DMS53 treated with DMSO at 0.1 percent for 48 hours (cell line): ENCODE data around the gene AKR1C1.
"Not testable (repeated sequence)": the region's sequence is repeated elsewhere in the genome, so short reads cannot be mapped to it uniquely, and the experiment has no call there.

Experiments
- DNase-seq: peaks from one replicate; lab custom pipeline; 2025; ENCODE audit not compliant: unreplicated experiment; lab: John Stamatoyannopoulos, UW

The AKR1C1 gene

GRCh38 chr10:4947039-4947634 lies 16.1 kb upstream of the AKR1C1 start:
- DNase-seq: no peak

GRCh38 chr10:4947635-4948596 lies 15.3 kb upstream of the AKR1C1 start:
- no peak for DNase-seq

GRCh38 chr10:4951512-4952162 lies 11.6 kb upstream of the AKR1C1 start:
- DNase-seq: not testable (repeated sequence)

- DNase-seq: no peak
These were observed 9.8 kb upstream of the AKR1C1 start for GRCh38 chr10:4953405-4953804.

GRCh38 chr10:4956088-4956487 lies 7.1 kb upstream of the AKR1C1 start:
- DNase-seq: not testable (repeated sequence)

- DNase-seq: not testable (repeated sequence)
These were observed 6.1 kb upstream of the AKR1C1 start for GRCh38 chr10:4956955-4957645.

- DNase-seq: not testable (repeated sequence)
These were observed 1.7 kb upstream of the AKR1C1 start for GRCh38 chr10:4961558-4961957.

- DNase-seq: not testable (repeated sequence)
These were observed 907 bp upstream of the AKR1C1 start for GRCh38 chr10:4962308-4962707.

- not testable (repeated sequence) for DNase-seq
These were observed 570 bp downstream of the AKR1C1 start for GRCh38 chr10:4963815-4964154.

- not testable (repeated sequence) for DNase-seq
These were observed 2.5 kb downstream of the AKR1C1 start for GRCh38 chr10:4965763-4966162.

GRCh38 chr10:4967189-4967588 lies 4.0 kb downstream of the AKR1C1 start:
- not testable (repeated sequence) for DNase-seq

- not testable (repeated sequence) for DNase-seq
These were observed 6.1 kb downstream of the AKR1C1 start for GRCh38 chr10:4969289-4969688.

GRCh38 chr10:4970362-4970761 lies 7.1 kb downstream of the AKR1C1 start:
- DNase-seq: not testable (repeated sequence)

GRCh38 chr10:4972369-4973142 lies 9.3 kb downstream of the AKR1C1 start:
- not testable (repeated sequence) for DNase-seq

- DNase-seq: not testable (repeated sequence)
These were observed 10.1 kb downstream of the AKR1C1 start for GRCh38 chr10:4973294-4973693.

GRCh38 chr10:4974400-4974799 lies 11.2 kb downstream of the AKR1C1 start:
- DNase-seq: not testable (repeated sequence)

- DNase-seq: no peak
These were observed 13.8 kb downstream of the AKR1C1 start for GRCh38 chr10:4977025-4977424.

- DNase-seq: no peak
These were observed 15.7 kb downstream of the AKR1C1 start for GRCh38 chr10:4978870-4979269.

- no peak for DNase-seq
These were observed 17.6 kb downstream of the AKR1C1 start for GRCh38 chr10:4980793-4981192.

GRCh38 chr10:4981722-4982471 lies 18.7 kb downstream of the AKR1C1 start:
- DNase-seq: no peak
